ENCODE measurements around the gene PRKG1.

GRCh38 chr10:51700228-51700817 is 626.0 kb downstream of the PRKG1 start:
- TF ChIP-seq CTCF (IDR thresholded peaks at IDR 0.05) (no peak), POLR2A (IDR thresholded peaks at IDR 0.05) (no peak)

Measured in Peyer's patch (tissue), 4 donors.